Type B pancreatic cell (in vitro differentiated cells): ENCODE data around the gene PXT1. TPM values are rescaled to one million over a fixed set of nuclear protein-coding genes. Genes with fewer than 3 reads are reported as not detected.
A peak's percentile ranks its signal among the peaks of the same experiment; 100 is the strongest.
"Not testable (repeated sequence)": the region's sequence is repeated elsewhere in the genome, so short reads cannot be mapped to it uniquely, and the experiment has no call there.

Experiments used
- DNase-seq: peaks from one replicate; pipeline ENCODE4 v3.0.0; 2021; ENCODE audit warnings: mixed read lengths; ENCODE audit not compliant: unreplicated experiment; ENCODE audit errors: extremely low spot score
- H3K27ac Mint-ChIP-seq: 2 replicates; pipeline ENCODE4 v1.8.0; 2021; ENCODE audit warnings: mild to moderate bottlenecking, mixed read lengths
- H3K27me3 Mint-ChIP-seq: 2 replicates; pipeline ENCODE4 v1.8.0; 2021; ENCODE audit warnings: mixed read lengths
- H3K36me3 Mint-ChIP-seq: 2 replicates; pipeline ENCODE4 v1.8.0; 2021; ENCODE audit warnings: mixed read lengths
- H3K4me1 Mint-ChIP-seq: one replicate; pipeline ENCODE4 v1.8.0; 2021; ENCODE audit warnings: mixed read lengths; ENCODE audit not compliant: unreplicated experiment
- H3K4me3 Mint-ChIP-seq: 2 replicates; pipeline ENCODE4 v1.8.0; 2021; ENCODE audit warnings: mild to moderate bottlenecking, mixed read lengths
- H3K9me3 Mint-ChIP-seq: 2 replicates; pipeline ENCODE4 v1.8.0; 2021; ENCODE audit warnings: mixed read lengths
- total RNA-seq: library from RNA; stranded (reverse); gene quantifications from 2 replicates; pipeline ENCODE4 v1.2.1, GENCODE V29; 2021; ENCODE audit warnings: low replicate concordance
- TF ChIP-seq, protein P1 (sequence below): fragments of 200-600 bp; sonication (generic); conservative IDR thresholded peaks from 2 replicates; pipeline ENCODE4 v1.5.0; 2021; ENCODE audit warnings: antibody characterized with exemption, mild to moderate bottlenecking

Gene PXT1
- total RNA-seq, 1 donor from 2014 or later = 0.19 TPM

DNA sequence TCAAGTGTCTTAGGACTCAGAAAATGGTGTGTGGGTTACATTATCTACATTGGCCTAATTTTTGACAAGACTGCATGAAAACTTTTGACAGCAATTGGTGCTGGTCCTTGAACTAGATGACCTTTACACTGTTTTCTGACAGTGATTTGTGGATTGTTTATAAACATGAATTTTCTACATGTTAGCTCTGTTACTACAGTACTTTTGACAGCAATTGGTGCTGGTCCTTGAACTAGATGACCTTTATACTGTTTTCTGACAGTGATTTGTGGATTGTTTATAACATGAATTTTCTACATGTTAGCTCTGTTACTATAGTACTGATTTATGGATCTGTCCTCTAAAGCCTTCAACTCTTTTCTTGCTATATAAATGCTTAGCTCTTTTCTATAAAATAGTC lies 16.8 kb upstream of the PXT1 start:
- DNase-seq = no peak
- no peak overlapping the region for H3K27ac Mint-ChIP-seq
- H3K27me3 Mint-ChIP-seq = no peaks in the 10 kb centered on the region
- H3K36me3 Mint-ChIP-seq = peaks cover 16% of the 10 kb centered on the region
- peaks cover 17% of the 10 kb centered on the region for H3K4me1 Mint-ChIP-seq
- TF ChIP-seq, protein P1, sequence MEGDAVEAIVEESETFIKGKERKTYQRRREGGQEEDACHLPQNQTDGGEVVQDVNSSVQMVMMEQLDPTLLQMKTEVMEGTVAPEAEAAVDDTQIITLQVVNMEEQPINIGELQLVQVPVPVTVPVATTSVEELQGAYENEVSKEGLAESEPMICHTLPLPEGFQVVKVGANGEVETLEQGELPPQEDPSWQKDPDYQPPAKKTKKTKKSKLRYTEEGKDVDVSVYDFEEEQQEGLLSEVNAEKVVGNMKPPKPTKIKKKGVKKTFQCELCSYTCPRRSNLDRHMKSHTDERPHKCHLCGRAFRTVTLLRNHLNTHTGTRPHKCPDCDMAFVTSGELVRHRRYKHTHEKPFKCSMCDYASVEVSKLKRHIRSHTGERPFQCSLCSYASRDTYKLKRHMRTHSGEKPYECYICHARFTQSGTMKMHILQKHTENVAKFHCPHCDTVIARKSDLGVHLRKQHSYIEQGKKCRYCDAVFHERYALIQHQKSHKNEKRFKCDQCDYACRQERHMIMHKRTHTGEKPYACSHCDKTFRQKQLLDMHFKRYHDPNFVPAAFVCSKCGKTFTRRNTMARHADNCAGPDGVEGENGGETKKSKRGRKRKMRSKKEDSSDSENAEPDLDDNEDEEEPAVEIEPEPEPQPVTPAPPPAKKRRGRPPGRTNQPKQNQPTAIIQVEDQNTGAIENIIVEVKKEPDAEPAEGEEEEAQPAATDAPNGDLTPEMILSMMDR = no peak
- H3K4me3 Mint-ChIP-seq = no peak overlapping the region
- H3K9me3 Mint-ChIP-seq = no peaks in the 10 kb centered on the region

DNA sequence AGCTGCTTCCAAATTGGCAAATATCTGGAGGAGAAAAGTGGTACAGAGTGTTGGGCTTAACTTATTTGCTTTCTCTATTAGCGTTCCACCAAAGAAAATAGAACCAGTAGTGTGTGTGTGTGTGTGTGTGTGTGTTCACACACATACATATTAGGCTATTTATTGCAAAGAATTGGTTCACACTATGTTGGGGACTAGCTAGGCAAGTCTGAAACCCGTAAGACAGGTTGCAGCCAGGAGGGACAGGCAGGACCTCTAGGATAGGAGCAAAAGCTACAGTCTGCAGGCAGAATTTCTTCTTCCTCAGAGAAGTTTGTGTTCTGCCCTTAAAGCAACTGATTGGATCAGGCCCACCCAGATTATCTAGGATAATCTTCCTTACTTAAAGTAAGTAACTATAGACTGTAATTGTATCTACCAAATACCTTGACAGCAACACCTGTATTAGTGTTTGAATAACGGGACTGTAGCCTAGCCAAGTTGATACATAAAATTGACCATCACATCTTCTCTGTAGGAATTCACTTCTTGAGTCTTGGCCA lies 12.9 kb upstream of the PXT1 start:
- H3K9me3 Mint-ChIP-seq = no peaks in the 10 kb centered on the region
- no peaks in the 10 kb centered on the region for H3K27me3 Mint-ChIP-seq
- H3K4me1 Mint-ChIP-seq = peaks cover 9% of the 10 kb centered on the region
- DNase-seq = no peak
- peak overlapping the region; percentile 91 for H3K27ac Mint-ChIP-seq
- TF ChIP-seq, protein P1 = no peak
- H3K4me3 Mint-ChIP-seq = peak overlapping the region; percentile 66
- H3K36me3 Mint-ChIP-seq = peaks cover 9% of the 10 kb centered on the region

DNA sequence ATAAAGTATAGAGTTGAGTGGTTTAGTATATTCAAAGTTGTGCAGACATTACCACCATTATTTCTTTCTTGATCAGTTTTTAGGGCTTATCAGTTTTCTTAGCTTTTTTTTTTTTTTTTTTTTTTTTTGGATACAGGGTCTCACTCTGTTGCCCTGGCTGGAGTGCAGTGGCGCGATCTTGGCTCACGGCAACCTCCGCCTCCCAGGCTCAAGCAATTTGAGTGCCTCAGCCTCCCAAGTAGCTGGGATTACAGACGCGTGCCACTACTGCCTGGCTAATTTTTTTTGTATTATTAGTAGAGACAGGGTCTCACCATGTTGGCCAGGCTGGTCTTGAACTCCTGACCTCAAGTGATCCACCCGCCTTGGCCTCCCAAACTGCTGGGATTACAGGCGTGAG lies 10.2 kb upstream of the PXT1 start:
- H3K36me3 Mint-ChIP-seq = peaks cover 25% of the 10 kb centered on the region
- not testable (repeated sequence) for H3K4me3 Mint-ChIP-seq, DNase-seq, H3K9me3 Mint-ChIP-seq, H3K27me3 Mint-ChIP-seq, H3K27ac Mint-ChIP-seq, H3K4me1 Mint-ChIP-seq

DNA sequence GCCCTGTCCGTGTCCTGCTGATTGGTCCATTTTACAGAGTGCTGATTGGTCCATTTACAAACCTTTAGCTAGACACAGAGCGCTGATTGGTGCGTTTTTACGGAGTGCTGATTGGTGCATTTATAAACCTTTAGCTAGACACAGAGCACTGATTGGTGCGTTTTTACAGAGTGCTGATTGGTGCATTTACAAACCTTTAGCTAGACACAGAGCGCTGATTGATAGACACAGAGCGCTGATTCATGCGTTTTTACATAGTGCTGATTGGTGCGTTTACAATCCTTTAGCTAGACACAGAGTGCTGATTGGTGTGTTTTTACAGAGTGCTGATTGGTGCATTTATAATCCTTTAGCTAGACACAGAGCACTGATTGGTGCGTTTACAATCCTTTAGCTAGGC lies 6.5 kb upstream of the PXT1 start:
- Mint-ChIP-seq H3K36me3 (peaks cover 28% of the 10 kb centered on the region), H3K27ac (peak overlapping the region; percentile 43), H3K4me1 (peaks cover 14% of the 10 kb centered on the region)
- H3K4me3 Mint-ChIP-seq, H3K9me3 Mint-ChIP-seq, H3K27me3 Mint-ChIP-seq, DNase-seq: not testable (repeated sequence)

DNA sequence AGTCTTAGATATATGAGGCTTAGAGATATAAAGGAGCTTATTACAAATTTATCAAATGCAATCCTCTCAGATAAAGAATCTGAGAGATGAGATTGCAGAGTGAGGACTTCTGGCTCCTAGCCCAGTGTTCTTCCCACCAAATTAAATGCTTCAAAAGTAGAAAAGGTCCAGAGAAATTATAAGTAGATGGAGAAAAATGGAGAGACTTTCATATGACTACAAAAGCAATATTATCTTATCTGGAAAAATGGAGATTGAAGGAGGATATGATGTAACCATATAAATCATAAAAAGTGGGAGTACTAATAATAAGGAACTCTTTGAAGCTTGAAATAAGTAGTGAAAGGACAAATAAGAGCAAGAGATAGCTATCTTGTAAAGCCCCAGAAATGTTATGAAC lies 3.0 kb upstream of the PXT1 start:
- Mint-ChIP-seq H3K27ac (peak overlapping the region; percentile 15), H3K4me3 (peak overlapping the region; percentile 64), H3K9me3 (no peaks in the 10 kb centered on the region), H3K36me3 (peaks cover 25% of the 10 kb centered on the region), H3K27me3 (no peaks in the 10 kb centered on the region), H3K4me1 (peaks cover 29% of the 10 kb centered on the region)
- DNase-seq = no peak
- TF ChIP-seq, protein P1 = no peak

DNA sequence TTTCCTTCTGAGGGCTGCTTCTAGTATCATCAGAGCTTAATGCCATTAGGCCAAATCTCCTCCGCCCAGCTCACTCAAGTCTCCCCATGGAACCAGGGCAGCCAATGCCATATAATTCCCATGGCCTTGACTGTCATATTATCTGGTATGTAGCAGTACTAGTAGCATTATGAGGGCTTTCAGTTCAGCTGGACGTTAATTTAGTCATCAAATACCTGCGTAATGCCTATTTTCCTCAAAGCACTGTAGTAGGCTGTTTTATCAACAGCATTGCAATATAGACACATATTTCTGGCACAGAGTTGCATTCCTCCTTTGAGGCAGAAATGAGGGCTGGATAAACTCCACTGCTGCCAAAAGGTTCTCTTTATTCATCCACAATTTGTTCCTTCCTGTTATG lies 1.8 kb upstream of the PXT1 start:
- DNase-seq = no peak
- TF ChIP-seq, protein P1 = no peak
- Mint-ChIP-seq H3K27ac (peak overlapping the region; percentile 95), H3K27me3 (no peaks in the 10 kb centered on the region), H3K9me3 (no peaks in the 10 kb centered on the region), H3K4me3 (peak overlapping the region; percentile 97), H3K36me3 (peaks cover 22% of the 10 kb centered on the region), H3K4me1 (peaks cover 29% of the 10 kb centered on the region)
